HepG2 (cell line): ENCODE results near the gene GNAL. TPM values are rescaled to one million over a fixed set of nuclear protein-coding genes. Genes with fewer than 3 reads are reported as not detected.

Experiments used
- CC2D1A ChIP-seq: sonication (generic); formaldehyde crosslinking; IDR thresholded peaks from 2 replicates; pipeline ENCODE4 v1.8.1; 2023; ENCODE audit warnings: mild to moderate bottlenecking, missing genetic modification reagents
- CEBPG ChIP-seq: IDR thresholded peaks from 2 replicates; pipeline ENCODE4 v1.6.1; 2016
- ELF1 ChIP-seq: sonication (generic); formaldehyde crosslinking; IDR thresholded peaks from 2 replicates; pipeline ENCODE4 v1.4.0; 2020; ENCODE audit warnings: missing genetic modification reagents
- ELK4 ChIP-seq: sonication (generic); formaldehyde crosslinking; IDR thresholded peaks from 2 replicates; pipeline ENCODE4 v1.9.0; 2021; ENCODE audit warnings: missing genetic modification reagents, borderline replicate concordance
- EP300 ChIP-seq, 3 experiments: sonication (generic) in 1 of 3; formaldehyde crosslinking in 1 of 3; IDR thresholded peaks; 2 replicates each; pipeline versions ENCODE4 v1.5.1 to v1.6.1; 2011 to 2020; ENCODE audit warnings: low read depth in 2 of 3, low read length in 2 of 3, borderline replicate concordance in 1 of 3, improper control_type of control experiment in 1 of 3, mild to moderate bottlenecking in 1 of 3, missing genetic modification reagents in 1 of 3, moderate library complexity in 1 of 3
- ERF ChIP-seq: IDR thresholded peaks from 2 replicates; pipeline ENCODE4 v1.6.1; 2018; ENCODE audit warnings: missing biosample characterization, missing genetic modification reagents
- FOXA3 ChIP-seq: IDR thresholded peaks from 2 replicates; pipeline ENCODE4 v1.6.1; 2016; ENCODE audit warnings: missing genetic modification reagents, missing compliant biosample characterization
- FOXC1 ChIP-seq: sonication (generic); formaldehyde crosslinking; IDR thresholded peaks from 2 replicates; pipeline ENCODE4 v1.8.0; 2022; ENCODE audit warnings: mild to moderate bottlenecking, missing genetic modification reagents, borderline replicate concordance
- HOXA3 ChIP-seq: sonication (generic); formaldehyde crosslinking; IDR thresholded peaks from 2 replicates; pipeline ENCODE4 v1.5.0; 2020; ENCODE audit warnings: missing genetic modification reagents
- KDM3A ChIP-seq: IDR thresholded peaks from 2 replicates; pipeline ENCODE4 v1.6.1; 2018; ENCODE audit warnings: low read depth, missing compliant biosample characterization
- MZF1 ChIP-seq: sonication (generic); formaldehyde crosslinking; IDR thresholded peaks from 2 replicates; pipeline ENCODE4 v1.8.1; 2023; ENCODE audit warnings: mild to moderate bottlenecking, missing genetic modification reagents, borderline replicate concordance
- NR3C1 ChIP-seq: sonication (generic); formaldehyde crosslinking; IDR thresholded peaks from 2 replicates; pipeline ENCODE4 v1.4.0; 2020; ENCODE audit warnings: missing genetic modification reagents
- POLR2AphosphoS2 ChIP-seq: IDR thresholded peaks from 2 replicates; pipeline ENCODE4 v1.6.1; 2011; ENCODE audit warnings: low read depth, low read length, improper control_type of control experiment
- SNRNP70 ChIP-seq: fragments of 200-400 bp; formaldehyde crosslinking; IDR thresholded peaks from 2 replicates; pipeline ENCODE4 v1.6.1; 2017; ENCODE audit warnings: mild to moderate bottlenecking, low read depth, low read length, moderate library complexity
- ZNF383 ChIP-seq: sonication (generic); formaldehyde crosslinking; IDR thresholded peaks from 2 replicates; pipeline ENCODE4 v1.4.0; 2020; ENCODE audit warnings: missing genetic modification reagents, mild to moderate bottlenecking, borderline replicate concordance
- ZNF619 ChIP-seq: sonication (generic); formaldehyde crosslinking; IDR thresholded peaks from 2 replicates; pipeline ENCODE4 v1.4.0; 2020; ENCODE audit warnings: mild to moderate bottlenecking, missing genetic modification reagents
- ZNF800 ChIP-seq: sonication (generic); formaldehyde crosslinking; IDR thresholded peaks from 2 replicates; pipeline ENCODE4 v1.4.0; 2020; ENCODE audit warnings: missing genetic modification reagents
- ZSCAN30 ChIP-seq: sonication (generic); formaldehyde crosslinking; IDR thresholded peaks from 2 replicates; pipeline ENCODE4 v1.5.0; 2020; ENCODE audit warnings: mild to moderate bottlenecking, missing genetic modification reagents
- polyA plus RNA-seq, 8 experiments: library from polyadenylated mRNA; depleted of rRNA in 3 of 8; stranded (reverse) in 7 of 8; unstranded in 1 of 8; fragments of >200 nt; fragmentation: Illumina TruSeq in 4 of 8; extraction: Trizol in 4 of 8; gene quantifications; 2 replicates each; pipeline versions ENCODE4 v1.2.1 to v1.2.3, GENCODE V29; 2011 to 2016; ENCODE audit warnings: low read depth in 4 of 8, missing spikeins in 1 of 8, mixed read lengths in 1 of 8; ENCODE audit not compliant: insufficient read depth in 1 of 8
- total RNA-seq, 5 experiments: library from RNA; depleted of rRNA; stranded (reverse); fragments of >200 nt; fragmentation: Illumina TruSeq; extraction: Trizol; gene quantifications; 2 replicates each; pipeline ENCODE4 v1.2.3, GENCODE V29; 2016; ENCODE audit warnings: low read depth in 1 of 5
- TF ChIP-seq, protein P1 (sequence below): sonication (generic); formaldehyde crosslinking; IDR thresholded peaks from 2 replicates; pipeline ENCODE4 v1.8.0; 2022; ENCODE audit warnings: mild to moderate bottlenecking, missing genetic modification reagents
- TF ChIP-seq, protein P2 (sequence below): sonication (generic); formaldehyde crosslinking; IDR thresholded peaks from 2 replicates; pipeline ENCODE4 v1.4.0; 2020; ENCODE audit warnings: missing genetic modification reagents

Gene GNAL
- total and polyA plus RNA-seq, 2 of the 13 experiments (the other 11 are each of a cell fraction or from before 2014, with no cell fraction given) = 0.87 to 1.4 TPM

- TF ChIP-seq, protein P1, sequence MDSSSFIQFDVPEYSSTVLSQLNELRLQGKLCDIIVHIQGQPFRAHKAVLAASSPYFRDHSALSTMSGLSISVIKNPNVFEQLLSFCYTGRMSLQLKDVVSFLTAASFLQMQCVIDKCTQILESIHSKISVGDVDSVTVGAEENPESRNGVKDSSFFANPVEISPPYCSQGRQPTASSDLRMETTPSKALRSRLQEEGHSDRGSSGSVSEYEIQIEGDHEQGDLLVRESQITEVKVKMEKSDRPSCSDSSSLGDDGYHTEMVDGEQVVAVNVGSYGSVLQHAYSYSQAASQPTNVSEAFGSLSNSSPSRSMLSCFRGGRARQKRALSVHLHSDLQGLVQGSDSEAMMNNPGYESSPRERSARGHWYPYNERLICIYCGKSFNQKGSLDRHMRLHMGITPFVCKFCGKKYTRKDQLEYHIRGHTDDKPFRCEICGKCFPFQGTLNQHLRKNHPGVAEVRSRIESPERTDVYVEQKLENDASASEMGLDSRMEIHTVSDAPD (CRISPR knock-in tag) = 0 out of 2 replicates have a peak, but pooled peaks have one; percentile 21
- TF ChIP-seq FOXC1 (CRISPR knock-in tag) (0 out of 2 replicates have a peak, but pooled peaks have one; percentile 25), MZF1 (CRISPR knock-in tag) (no peak), ZNF800 (no peak), ZSCAN30 (CRISPR knock-in tag) (no peak), ZNF383 (no peak), ELK4 (CRISPR knock-in tag) (no peak), SNRNP70 (no peak), FOXA3 (CRISPR knock-in tag) (peak; percentile 69; the same call in 1 of the 2 replicates), NR3C1 (no peak), HOXA3 (CRISPR knock-in tag) (no peak), KDM3A (CRISPR knock-in tag) (no peak), EP300 (IDR thresholded peaks at IDR 0.05; ENCODE audit: low read depth in 2 of 2, low read length in 2 of 2) (peak in 1 of 2 experiments; percentile 36; a peak in 1 of 4 replicates), EP300 (CRISPR knock-in tag; IDR thresholded peaks at IDR 0.05; ENCODE audit: borderline replicate concordance) (no peak), CEBPG (CRISPR knock-in tag) (peak; percentile 67), ZNF619 (CRISPR knock-in tag) (no peak), ERF (CRISPR knock-in tag) (no peak), ELF1 (no peak), POLR2AphosphoS2 (no peak), CC2D1A (CRISPR knock-in tag) (no peak)
- TF ChIP-seq, protein P2, sequence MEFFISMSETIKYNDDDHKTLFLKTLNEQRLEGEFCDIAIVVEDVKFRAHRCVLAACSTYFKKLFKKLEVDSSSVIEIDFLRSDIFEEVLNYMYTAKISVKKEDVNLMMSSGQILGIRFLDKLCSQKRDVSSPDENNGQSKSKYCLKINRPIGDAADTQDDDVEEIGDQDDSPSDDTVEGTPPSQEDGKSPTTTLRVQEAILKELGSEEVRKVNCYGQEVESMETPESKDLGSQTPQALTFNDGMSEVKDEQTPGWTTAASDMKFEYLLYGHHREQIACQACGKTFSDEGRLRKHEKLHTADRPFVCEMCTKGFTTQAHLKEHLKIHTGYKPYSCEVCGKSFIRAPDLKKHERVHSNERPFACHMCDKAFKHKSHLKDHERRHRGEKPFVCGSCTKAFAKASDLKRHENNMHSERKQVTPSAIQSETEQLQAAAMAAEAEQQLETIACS (CRISPR knock-in tag) = no peak
Measured at GRCh38 chr18:11861583-11862288, 172.7 kb downstream of the GNAL start (continued).
